ENCODE measurements around the gene DAB1. TPM values are rescaled to one million over a fixed set of nuclear protein-coding genes. Genes with fewer than 3 reads are reported as not detected.

The DAB1 gene
- total RNA-seq, 1 donor from 2014 or later, result 19.1 TPM

GRCh38 chr1:56973923-56974742 lies 449.7 kb downstream of the DAB1 start:
- no peaks in the 10 kb centered on the region for H3K36me3 Mint-ChIP-seq (ENCODE audit: low read depth, unreplicated experiment)
- no peaks in the 10 kb centered on the region for H3K4me1 Mint-ChIP-seq (ENCODE audit: unreplicated experiment)
- H3K27ac Mint-ChIP-seq (ENCODE audit: unreplicated experiment), result no peak overlapping the region
- H3K27me3 Mint-ChIP-seq (ENCODE audit: unreplicated experiment), result peaks cover 1% of the 10 kb centered on the region
- no peak for DNase-seq (ENCODE audit: low spot score)
- no peaks in the 10 kb centered on the region for H3K9me3 Mint-ChIP-seq (ENCODE audit: unreplicated experiment)
- TF ChIP-seq, protein P1, sequence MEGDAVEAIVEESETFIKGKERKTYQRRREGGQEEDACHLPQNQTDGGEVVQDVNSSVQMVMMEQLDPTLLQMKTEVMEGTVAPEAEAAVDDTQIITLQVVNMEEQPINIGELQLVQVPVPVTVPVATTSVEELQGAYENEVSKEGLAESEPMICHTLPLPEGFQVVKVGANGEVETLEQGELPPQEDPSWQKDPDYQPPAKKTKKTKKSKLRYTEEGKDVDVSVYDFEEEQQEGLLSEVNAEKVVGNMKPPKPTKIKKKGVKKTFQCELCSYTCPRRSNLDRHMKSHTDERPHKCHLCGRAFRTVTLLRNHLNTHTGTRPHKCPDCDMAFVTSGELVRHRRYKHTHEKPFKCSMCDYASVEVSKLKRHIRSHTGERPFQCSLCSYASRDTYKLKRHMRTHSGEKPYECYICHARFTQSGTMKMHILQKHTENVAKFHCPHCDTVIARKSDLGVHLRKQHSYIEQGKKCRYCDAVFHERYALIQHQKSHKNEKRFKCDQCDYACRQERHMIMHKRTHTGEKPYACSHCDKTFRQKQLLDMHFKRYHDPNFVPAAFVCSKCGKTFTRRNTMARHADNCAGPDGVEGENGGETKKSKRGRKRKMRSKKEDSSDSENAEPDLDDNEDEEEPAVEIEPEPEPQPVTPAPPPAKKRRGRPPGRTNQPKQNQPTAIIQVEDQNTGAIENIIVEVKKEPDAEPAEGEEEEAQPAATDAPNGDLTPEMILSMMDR (IDR thresholded peaks at IDR 0.05; ENCODE audit: unreplicated experiment), result no peak
- no peak overlapping the region for H3K4me3 Mint-ChIP-seq (ENCODE audit: unreplicated experiment)

DNA sequence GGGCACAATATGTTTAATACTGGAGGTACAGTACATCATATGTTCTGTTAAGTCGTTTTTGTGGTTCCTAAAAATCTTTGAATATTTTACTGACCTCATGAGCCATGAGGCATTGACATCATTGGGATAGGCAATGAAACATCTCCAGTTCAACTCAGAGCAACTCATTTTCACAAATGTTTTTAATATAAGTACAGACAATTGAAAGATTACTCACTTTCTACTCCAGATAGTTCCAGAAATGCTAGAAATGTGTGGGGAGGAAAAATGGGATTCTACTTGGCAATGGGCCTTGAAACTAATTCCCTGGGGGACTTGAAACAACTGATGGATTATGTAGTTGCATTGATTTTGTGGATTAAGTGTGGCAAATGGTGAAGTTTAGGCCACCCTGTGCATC lies 450.9 kb downstream of the DAB1 start:
- DNase-seq (ENCODE audit: low spot score), result no peak
- no peaks in the 10 kb centered on the region for H3K4me1 Mint-ChIP-seq (ENCODE audit: unreplicated experiment)
- peaks cover 3% of the 10 kb centered on the region for H3K27me3 Mint-ChIP-seq (ENCODE audit: unreplicated experiment)
- no peaks in the 10 kb centered on the region for H3K36me3 Mint-ChIP-seq (ENCODE audit: low read depth, unreplicated experiment)
- TF ChIP-seq, protein P1 (IDR thresholded peaks at IDR 0.05; ENCODE audit: unreplicated experiment), result no peak
- H3K27ac Mint-ChIP-seq (ENCODE audit: unreplicated experiment), result no peak overlapping the region
- no peaks in the 10 kb centered on the region for H3K9me3 Mint-ChIP-seq (ENCODE audit: unreplicated experiment)
- H3K4me3 Mint-ChIP-seq (ENCODE audit: unreplicated experiment), result no peak overlapping the region

DNA sequence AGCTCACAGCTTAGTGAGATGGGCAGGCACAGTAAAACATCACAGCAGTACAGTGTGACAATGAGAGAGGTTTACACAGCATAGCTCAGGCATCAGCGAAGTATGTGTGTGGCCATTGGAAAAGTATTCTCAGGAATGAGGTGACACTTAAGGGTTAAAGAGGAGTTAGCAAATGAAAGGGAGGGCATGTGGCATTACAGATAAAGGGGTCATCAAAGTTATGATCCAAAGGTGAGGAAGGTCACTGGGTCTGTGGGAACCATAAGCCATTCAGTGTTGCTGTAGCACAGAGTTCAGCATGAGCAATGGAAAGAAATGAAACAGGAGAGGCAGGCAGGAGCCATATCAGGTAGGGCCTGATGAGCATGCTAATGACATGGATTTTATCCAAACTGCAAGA lies 453.6 kb downstream of the DAB1 start:
- TF ChIP-seq, protein P1 (IDR thresholded peaks at IDR 0.05; ENCODE audit: unreplicated experiment), result no peak
- no peaks in the 10 kb centered on the region for H3K36me3 Mint-ChIP-seq (ENCODE audit: low read depth, unreplicated experiment)
- no peak overlapping the region for H3K27ac Mint-ChIP-seq (ENCODE audit: unreplicated experiment)
- H3K4me3 Mint-ChIP-seq (ENCODE audit: unreplicated experiment), result no peak overlapping the region
- H3K27me3 Mint-ChIP-seq (ENCODE audit: unreplicated experiment), result peaks cover 2% of the 10 kb centered on the region
- H3K9me3 Mint-ChIP-seq (ENCODE audit: unreplicated experiment), result no peaks in the 10 kb centered on the region
- no peak for DNase-seq (ENCODE audit: low spot score)
- H3K4me1 Mint-ChIP-seq (ENCODE audit: unreplicated experiment), result no peaks in the 10 kb centered on the region

DNA sequence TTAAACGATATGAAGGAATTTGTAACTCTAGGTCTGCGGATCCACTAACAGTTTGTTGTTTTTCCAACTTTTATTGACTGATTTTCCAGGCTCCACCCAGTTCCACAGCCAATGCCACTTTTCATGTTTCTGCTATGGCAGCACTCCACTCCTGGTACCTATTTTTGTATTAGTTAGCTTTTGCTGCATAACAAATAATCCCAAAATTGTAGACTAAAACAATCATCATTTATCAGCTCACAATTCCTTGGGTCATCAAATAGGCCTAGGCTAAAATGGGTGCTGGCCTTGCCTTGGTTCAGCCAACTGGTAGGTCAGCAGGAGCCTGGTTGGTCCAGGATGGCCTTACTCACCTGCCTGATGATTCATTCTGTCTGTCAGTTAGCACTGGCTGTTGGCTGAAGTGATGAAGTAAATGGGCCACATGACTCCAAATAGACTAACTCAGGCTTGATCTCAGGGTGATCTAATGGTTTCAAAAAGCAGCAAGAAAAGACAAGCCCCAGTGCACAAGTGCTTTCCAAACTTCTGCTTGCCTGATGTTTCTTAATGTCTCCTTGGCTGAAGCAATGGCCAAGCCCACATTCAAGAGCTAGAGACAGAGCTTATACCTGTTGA lies 454.9 kb downstream of the DAB1 start:
- Mint-ChIP-seq H3K27me3 (ENCODE audit: unreplicated experiment) (peaks cover 4% of the 10 kb centered on the region), H3K4me3 (ENCODE audit: unreplicated experiment) (no peak overlapping the region), H3K36me3 (ENCODE audit: low read depth, unreplicated experiment) (no peaks in the 10 kb centered on the region), H3K27ac (ENCODE audit: unreplicated experiment) (no peak overlapping the region), H3K4me1 (ENCODE audit: unreplicated experiment) (no peaks in the 10 kb centered on the region), H3K9me3 (ENCODE audit: unreplicated experiment) (no peaks in the 10 kb centered on the region)
- no peak for DNase-seq (ENCODE audit: low spot score)
- TF ChIP-seq, protein P1 (IDR thresholded peaks at IDR 0.05; ENCODE audit: unreplicated experiment), result no peak

All from endothelial cell (in vitro differentiated cells).